GM12892 (cell line): ENCODE data around the gene GLTPD2.

Source experiments
- POLR2A ChIP-seq: IDR thresholded peaks from 2 replicates; pipeline ENCODE4 v1.6.1; 2011; ENCODE audit warnings: low read depth, low read length, control low read depth
- TAF1 ChIP-seq: IDR thresholded peaks from 2 replicates; pipeline ENCODE4 v1.6.1; 2011; ENCODE audit warnings: low read depth, mild to moderate bottlenecking, control low read depth, low read length, borderline replicate concordance

DNA sequence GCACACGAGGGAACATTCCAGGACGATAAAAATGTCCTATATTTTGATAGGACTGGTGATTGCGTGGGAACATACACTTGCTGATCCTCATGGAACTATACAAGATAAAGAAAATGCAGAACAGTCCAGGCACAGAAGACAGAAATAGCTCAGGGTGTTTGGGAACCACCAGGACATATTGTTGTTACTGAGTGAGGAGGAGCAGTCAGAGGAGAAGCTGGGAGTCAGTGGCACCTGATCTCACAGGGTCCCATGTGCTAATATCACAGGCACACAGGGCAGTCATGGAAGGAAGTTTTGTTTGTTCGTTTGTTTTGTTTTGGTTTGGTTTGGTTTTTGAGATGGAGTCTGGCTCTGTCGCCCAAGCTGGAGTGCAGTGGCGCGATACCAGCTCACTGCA lies 23.9 kb downstream of the GLTPD2 start:
- no peak for TF ChIP-seq POLR2A
- TF ChIP-seq TAF1, result no peak
